ENCODE measurements around the gene NOP16. TPM values are rescaled to one million over a fixed set of nuclear protein-coding genes. Genes with fewer than 3 reads are reported as not detected.

The NOP16 gene
- total and polyA plus RNA-seq, 9 donors = 8.9 to 27.0 (median 16.3) TPM

GRCh38 chr5:176360894-176361436, 27.4 kb downstream of the NOP16 start:
- Histone ChIP-seq H3K27me3 (no peaks in the 10 kb centered on the region), H3K4me3 (peak overlapping the region; percentile 74), H3K4me1 (ENCODE audit: insufficient read depth) (peaks cover 3% of the 10 kb centered on the region), H3K27ac (peak overlapping the region; percentile 45 to 85), H3K36me3 (no peaks in the 10 kb centered on the region), H3K9me3 (no peaks in the 10 kb centered on the region)
- intact Hi-C loops (cut with DNase I) = loop anchor here in 1 of 4 donors (10.0 kb wide), 1 partner anchor 186 kb away; no protein-coding TSS in a partner anchor
- TF ChIP-seq EP300 (IDR thresholded peaks at IDR 0.05) (no peak), POLR2A (IDR thresholded peaks at IDR 0.05) (no peak), CTCF (IDR thresholded peaks at IDR 0.05) (no peak)
- peak in 1 of 5 donors; percentile 34 for DNase-seq
- 1% methylated on average over 27 of the region's 27 CpGs for WGBS, 3 donors

DNA sequence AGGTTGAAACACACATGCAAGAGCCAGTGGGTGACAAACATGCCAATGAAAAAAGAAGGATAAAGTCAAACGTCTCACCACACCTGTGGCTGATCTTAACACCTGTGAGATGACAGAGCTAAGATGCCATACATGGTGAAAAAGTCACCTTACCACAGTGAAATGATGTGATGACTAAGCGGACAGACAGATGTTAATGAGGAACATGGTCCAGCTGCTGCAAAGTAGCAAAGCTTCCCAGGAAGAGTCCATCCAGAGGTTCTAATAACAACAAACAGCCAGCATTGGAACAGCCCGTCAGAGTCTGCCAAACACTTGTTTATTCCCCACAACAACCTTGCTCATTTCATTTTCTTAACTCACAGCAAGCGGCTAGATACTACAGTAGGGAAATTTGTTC, 28.7 kb downstream of the NOP16 start:
- 19 to 47% (median 27%) methylated on average over 4 of the region's 4 CpGs for WGBS, 3 donors
- H3K36me3 ChIP-seq = no peaks in the 10 kb centered on the region
- no peaks in the 10 kb centered on the region for H3K27me3 ChIP-seq
- H3K4me1 ChIP-seq (ENCODE audit: insufficient read depth) = peaks cover 2% of the 10 kb centered on the region
- no peak overlapping the region for H3K27ac ChIP-seq
- TF ChIP-seq POLR2A (IDR thresholded peaks at IDR 0.05) = no peak
- no peak for TF ChIP-seq EP300 (IDR thresholded peaks at IDR 0.05)
- TF ChIP-seq CTCF (IDR thresholded peaks at IDR 0.05) = no peak
- no peaks in the 10 kb centered on the region for H3K9me3 ChIP-seq
- no peak for DNase-seq
- intact Hi-C loops (cut with DNase I) = loop anchor here in 1 of 4 donors (10.0 kb wide), 1 partner anchor 185 kb away; no protein-coding TSS in a partner anchor
- H3K4me3 ChIP-seq = no peak overlapping the region

DNA sequence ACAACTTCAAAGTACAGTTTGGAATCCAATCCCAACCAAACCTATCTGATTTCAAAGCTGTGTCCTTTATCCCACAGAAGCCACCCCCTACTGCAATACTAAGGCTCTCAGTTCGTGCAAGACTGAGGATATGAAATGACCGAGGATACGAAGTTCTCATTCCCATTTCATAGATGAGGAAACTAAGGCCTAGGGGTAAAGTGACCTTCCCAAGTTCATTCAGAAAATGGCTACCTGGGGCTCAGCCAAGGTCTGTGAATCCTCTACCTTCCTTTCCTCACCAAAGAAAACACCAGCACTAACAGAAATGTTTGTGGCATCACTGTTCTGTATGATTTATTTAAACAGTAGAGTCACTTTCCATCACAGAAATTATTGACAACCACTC, 32.2 kb downstream of the NOP16 start:
- intact Hi-C loops (cut with DNase I) = no loop called here
- TF ChIP-seq CTCF (IDR thresholded peaks at IDR 0.05) (no peak), EP300 (IDR thresholded peaks at IDR 0.05) (no peak), POLR2A (IDR thresholded peaks at IDR 0.05) (no peak)
- no peaks in the 10 kb centered on the region for H3K27me3 ChIP-seq
- no peak overlapping the region for H3K4me3 ChIP-seq
- no peaks in the 10 kb centered on the region for H3K9me3 ChIP-seq
- DNase-seq = no peak
- no peak overlapping the region for H3K27ac ChIP-seq
- WGBS, 3 donors = 89 to 93% (median 91%) methylated on average over 3 of the region's 3 CpGs
- no peaks in the 10 kb centered on the region for H3K36me3 ChIP-seq
- H3K4me1 ChIP-seq (ENCODE audit: insufficient read depth) = peaks cover 2% of the 10 kb centered on the region

GRCh38 chr5:176355400-176356178, 32.8 kb downstream of the NOP16 start:
- WGBS, 3 donors = 82 to 90% (median 84%) methylated on average over 16 of the region's 16 CpGs
- H3K36me3 ChIP-seq = no peaks in the 10 kb centered on the region
- TF ChIP-seq CTCF (IDR thresholded peaks at IDR 0.05) = no peak
- no peak for TF ChIP-seq EP300 (IDR thresholded peaks at IDR 0.05)
- no peak for TF ChIP-seq POLR2A (IDR thresholded peaks at IDR 0.05)

More at GRCh38 chr5:176355400-176356178, 32.8 kb downstream of the NOP16 start:
- no peaks in the 10 kb centered on the region for H3K27me3 ChIP-seq
- intact Hi-C loops (cut with DNase I) = no loop called here
- no peak overlapping the region for H3K27ac ChIP-seq
- H3K4me3 ChIP-seq = no peak overlapping the region
- no peak for DNase-seq
- H3K9me3 ChIP-seq = no peaks in the 10 kb centered on the region
- H3K4me1 ChIP-seq (ENCODE audit: insufficient read depth) = peaks cover 2% of the 10 kb centered on the region

Measured in ovary (tissue), 9 donors.